ENCODE measurements around the gene DPP9. TPM values are rescaled to one million over a fixed set of nuclear protein-coding genes. Genes with fewer than 3 reads are reported as not detected.

Gene DPP9
- total and polyA plus RNA-seq, 8 donors: 18.7 to 178 (median 48.7) TPM

GRCh38 chr19:4754248-4754647 lies 30.6 kb upstream of the DPP9 start:
- no peaks in the 10 kb centered on the region for H3K9me3 ChIP-seq
- WGBS, 5 donors: 55 to 69% (median 65%) methylated on average over 4 to 6 of the region's 6 CpGs
- H3K27ac ChIP-seq: no peak overlapping the region
- peaks cover 0 to 15% (median 0%) of the 10 kb centered on the region in 3 donors for H3K27me3 ChIP-seq
- peaks cover 0 to 2% (median under 1%) of the 10 kb centered on the region in 4 donors for H3K4me1 ChIP-seq
- H3K4me3 ChIP-seq: no peak overlapping the region
- intact Hi-C loops (cut with DNase I; ENCODE audit: low total_unique reads): no loop called here
- TF ChIP-seq CTCF (IDR thresholded peaks at IDR 0.05): no peak
- no peak for TF ChIP-seq POLR2AphosphoS5 (IDR thresholded peaks at IDR 0.05)
- TF ChIP-seq POLR2A (IDR thresholded peaks at IDR 0.05): no peak
- no peak for TF ChIP-seq EP300 (IDR thresholded peaks at IDR 0.05)
- DNase-seq: no peak
- H3K36me3 ChIP-seq: no peaks in the 10 kb centered on the region

GRCh38 chr19:4749870-4750590 lies 26.4 kb upstream of the DPP9 start:
- H3K36me3 ChIP-seq: no peaks in the 10 kb centered on the region

GRCh38 chr19:4748589-4748988 lies 24.9 kb upstream of the DPP9 start:
- intact Hi-C loops (cut with DNase I; ENCODE audit: low total_unique reads): no loop called here
- 42 to 57% (median 46%) methylated on average over 9 of the region's 9 CpGs for WGBS, 5 donors
- Histone ChIP-seq H3K4me1 (peaks cover 0 to 11% (median 6%) of the 10 kb centered on the region in 4 donors), H3K4me3 (no peak overlapping the region), H3K36me3 (no peaks in the 10 kb centered on the region), H3K9me3 (no peaks in the 10 kb centered on the region), H3K27me3 (peaks cover 0 to 22% (median 0%) of the 10 kb centered on the region in 3 donors), H3K27ac (no peak overlapping the region)
- TF ChIP-seq EP300 (IDR thresholded peaks at IDR 0.05) (no peak), CTCF (IDR thresholded peaks at IDR 0.05) (no peak), POLR2AphosphoS5 (IDR thresholded peaks at IDR 0.05) (no peak), POLR2A (IDR thresholded peaks at IDR 0.05) (no peak)
- no peak for DNase-seq

More at GRCh38 chr19:4749870-4750590, 26.4 kb upstream of the DPP9 start:
- DNase-seq: no peak
- intact Hi-C loops (cut with DNase I; ENCODE audit: low total_unique reads): no loop called here
- H3K9me3 ChIP-seq: no peaks in the 10 kb centered on the region
- no peak overlapping the region for H3K4me3 ChIP-seq
- 71 to 75% (median 72%) methylated on average over 17 to 18 of the region's 18 CpGs for WGBS, 5 donors
- TF ChIP-seq POLR2A (IDR thresholded peaks at IDR 0.05) (no peak), EP300 (IDR thresholded peaks at IDR 0.05) (no peak), POLR2AphosphoS5 (IDR thresholded peaks at IDR 0.05) (no peak), CTCF (IDR thresholded peaks at IDR 0.05) (no peak)
- peaks cover 0 to 25% (median 0%) of the 10 kb centered on the region in 3 donors for H3K27me3 ChIP-seq
- no peak overlapping the region for H3K27ac ChIP-seq
- peaks cover 0 to 3% (median 1%) of the 10 kb centered on the region in 4 donors for H3K4me1 ChIP-seq

- Histone ChIP-seq H3K27ac (no peak overlapping the region), H3K4me1 (peaks cover 0 to 11% (median 6%) of the 10 kb centered on the region in 4 donors), H3K4me3 (no peak overlapping the region), H3K9me3 (no peaks in the 10 kb centered on the region), H3K36me3 (no peaks in the 10 kb centered on the region), H3K27me3 (peaks cover 0 to 19% (median 0%) of the 10 kb centered on the region in 3 donors)
- no peak for DNase-seq
- intact Hi-C loops (cut with DNase I; ENCODE audit: low total_unique reads): no loop called here
- WGBS, 5 donors: 32 to 48% (median 40%) methylated on average over 11 of the region's 11 CpGs
- TF ChIP-seq EP300 (IDR thresholded peaks at IDR 0.05) (no peak), CTCF (IDR thresholded peaks at IDR 0.05) (no peak), POLR2AphosphoS5 (IDR thresholded peaks at IDR 0.05) (no peak), POLR2A (IDR thresholded peaks at IDR 0.05) (no peak)
These were observed 24.5 kb upstream of the DPP9 start for GRCh38 chr19:4748185-4748584.
